GM06990 (cell line): ENCODE data around the gene NOS1.

Source experiments
- DNase-seq: peaks from one replicate; pipeline ENCODE4 v3.0.0-alpha.2; 2011; ENCODE audit not compliant: insufficient read length; ENCODE audit errors: extremely low read depth
- H3K27me3 ChIP-seq: replicated peaks from 2 replicates; pipeline ENCODE4 v1.6.0; 2011; ENCODE audit warnings: low read length; ENCODE audit not compliant: control insufficient read depth, insufficient read depth
- H3K36me3 ChIP-seq: 2 replicates; pipeline ENCODE4 v1.5.1; 2011; ENCODE audit warnings: low read length; ENCODE audit not compliant: control insufficient read depth, insufficient read depth
- H3K4me3 ChIP-seq: replicated peaks from 2 replicates; pipeline ENCODE4 v1.5.1; 2011; ENCODE audit warnings: low read depth, mild to moderate bottlenecking, control low read depth, low read length
- TF ChIP-seq, protein P1 (sequence below): IDR thresholded peaks from 2 replicates; pipeline ENCODE4 v1.5.1; 2011; ENCODE audit warnings: low read length, control low read depth, mild to moderate bottlenecking, inconsistent platforms; ENCODE audit not compliant: insufficient read depth, poor library complexity, severe bottlenecking

NOS1 gene

DNA sequence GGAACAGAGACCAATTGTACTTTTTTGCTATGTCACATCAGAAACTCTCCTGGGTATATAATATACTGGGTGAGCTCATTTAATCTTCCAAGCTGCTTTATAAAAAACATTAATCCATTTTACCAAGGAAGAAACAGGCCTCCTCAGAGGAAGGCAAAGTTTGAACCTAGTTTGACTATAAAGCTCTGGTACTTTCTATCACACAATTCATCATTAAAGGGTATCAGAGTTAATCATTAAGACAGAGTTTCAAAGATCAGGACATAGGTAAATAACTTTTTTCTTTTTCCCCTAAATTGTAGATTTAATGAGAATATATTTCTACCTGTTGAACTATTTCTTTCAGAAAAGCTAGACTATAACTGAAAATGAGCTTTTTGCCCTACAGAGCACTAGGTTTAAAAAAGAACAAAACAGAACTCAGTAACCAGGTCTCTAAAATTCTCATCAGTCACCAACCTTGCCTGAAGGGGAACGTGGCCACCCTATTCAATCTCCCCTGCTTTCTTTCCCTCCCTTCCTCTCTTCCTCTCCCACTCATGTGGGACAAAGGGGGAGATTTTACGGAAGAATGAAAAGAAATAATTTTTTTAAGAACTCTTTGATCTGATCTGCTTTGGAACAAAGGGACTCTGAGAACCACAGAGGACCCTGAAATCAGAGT lies 189.8 kb downstream of the NOS1 start:
- Histone ChIP-seq H3K36me3 (peaks cover 26% of the 10 kb centered on the region), H3K4me3 (no peak overlapping the region), H3K27me3 (no peaks in the 10 kb centered on the region)
- TF ChIP-seq, protein P1, sequence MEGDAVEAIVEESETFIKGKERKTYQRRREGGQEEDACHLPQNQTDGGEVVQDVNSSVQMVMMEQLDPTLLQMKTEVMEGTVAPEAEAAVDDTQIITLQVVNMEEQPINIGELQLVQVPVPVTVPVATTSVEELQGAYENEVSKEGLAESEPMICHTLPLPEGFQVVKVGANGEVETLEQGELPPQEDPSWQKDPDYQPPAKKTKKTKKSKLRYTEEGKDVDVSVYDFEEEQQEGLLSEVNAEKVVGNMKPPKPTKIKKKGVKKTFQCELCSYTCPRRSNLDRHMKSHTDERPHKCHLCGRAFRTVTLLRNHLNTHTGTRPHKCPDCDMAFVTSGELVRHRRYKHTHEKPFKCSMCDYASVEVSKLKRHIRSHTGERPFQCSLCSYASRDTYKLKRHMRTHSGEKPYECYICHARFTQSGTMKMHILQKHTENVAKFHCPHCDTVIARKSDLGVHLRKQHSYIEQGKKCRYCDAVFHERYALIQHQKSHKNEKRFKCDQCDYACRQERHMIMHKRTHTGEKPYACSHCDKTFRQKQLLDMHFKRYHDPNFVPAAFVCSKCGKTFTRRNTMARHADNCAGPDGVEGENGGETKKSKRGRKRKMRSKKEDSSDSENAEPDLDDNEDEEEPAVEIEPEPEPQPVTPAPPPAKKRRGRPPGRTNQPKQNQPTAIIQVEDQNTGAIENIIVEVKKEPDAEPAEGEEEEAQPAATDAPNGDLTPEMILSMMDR, result no peak
- DNase-seq, result no peak

DNA sequence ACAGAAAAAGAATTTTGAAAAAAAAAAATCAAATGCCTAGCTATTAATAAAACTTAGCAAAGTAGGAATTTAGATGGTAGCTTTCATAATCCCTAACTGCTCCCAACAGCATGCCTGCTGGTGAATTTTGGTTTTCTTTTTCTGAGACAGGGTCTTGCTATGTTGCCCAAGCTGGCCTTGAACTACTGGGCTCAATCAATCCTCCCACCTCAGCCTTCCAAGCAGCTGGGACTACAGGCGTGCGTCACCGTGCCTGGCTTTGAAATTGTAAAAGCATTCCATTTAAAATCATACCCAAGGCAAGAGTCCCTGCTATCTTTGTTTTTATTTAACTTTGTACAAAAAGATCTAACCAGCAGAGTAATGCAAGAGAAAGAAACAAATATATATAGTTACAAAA lies 191.9 kb downstream of the NOS1 start:
- DNase-seq, result no peak
- H3K36me3 ChIP-seq, result peaks cover 24% of the 10 kb centered on the region
- TF ChIP-seq, protein P1, result no peak
- no peaks in the 10 kb centered on the region for H3K27me3 ChIP-seq
- H3K4me3 ChIP-seq, result no peak overlapping the region

DNA sequence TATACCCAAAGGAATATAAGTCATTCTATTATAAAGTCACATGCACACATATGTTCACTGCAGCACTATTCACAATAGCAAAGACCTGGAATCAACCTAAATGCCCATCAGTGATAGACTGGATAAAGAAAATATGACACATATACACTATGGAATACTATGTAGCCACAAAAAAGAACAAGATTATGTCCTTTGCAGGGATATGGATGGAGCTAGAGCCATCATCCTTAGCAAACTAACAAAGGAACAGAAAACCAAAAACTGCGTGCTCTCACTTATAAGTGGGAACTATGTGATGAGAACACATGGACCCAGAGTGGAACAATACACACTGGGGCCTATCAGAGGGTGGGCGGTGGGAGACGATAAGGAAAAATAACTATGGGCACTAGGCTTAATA lies 192.4 kb downstream of the NOS1 start:
- peaks cover 21% of the 10 kb centered on the region for H3K36me3 ChIP-seq
- TF ChIP-seq, protein P1, result no peak
- no peaks in the 10 kb centered on the region for H3K27me3 ChIP-seq
- no peak for DNase-seq
- no peak overlapping the region for H3K4me3 ChIP-seq

DNA sequence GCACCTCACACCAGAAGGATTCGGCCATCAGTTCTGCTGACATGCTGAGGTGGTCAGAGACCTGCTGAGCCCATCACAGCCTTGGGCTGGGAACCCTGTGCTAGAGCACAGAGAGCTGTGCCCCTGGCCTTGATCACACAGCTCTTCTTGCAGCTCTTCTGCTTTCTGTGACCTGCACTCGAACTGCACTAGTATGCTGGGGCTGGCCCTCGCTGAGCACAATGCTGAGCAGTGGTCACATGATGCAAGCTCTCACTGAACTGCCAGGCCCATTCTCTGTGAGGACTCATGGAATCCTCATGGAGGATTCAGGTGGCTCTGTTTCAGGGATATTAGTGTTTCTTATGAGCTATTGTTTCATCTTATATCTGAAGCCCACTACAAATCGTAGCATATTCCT lies 193.7 kb downstream of the NOS1 start:
- peaks cover 18% of the 10 kb centered on the region for H3K36me3 ChIP-seq
- TF ChIP-seq, protein P1, result no peak
- no peaks in the 10 kb centered on the region for H3K27me3 ChIP-seq
- no peak for DNase-seq
- H3K4me3 ChIP-seq, result no peak overlapping the region

DNA sequence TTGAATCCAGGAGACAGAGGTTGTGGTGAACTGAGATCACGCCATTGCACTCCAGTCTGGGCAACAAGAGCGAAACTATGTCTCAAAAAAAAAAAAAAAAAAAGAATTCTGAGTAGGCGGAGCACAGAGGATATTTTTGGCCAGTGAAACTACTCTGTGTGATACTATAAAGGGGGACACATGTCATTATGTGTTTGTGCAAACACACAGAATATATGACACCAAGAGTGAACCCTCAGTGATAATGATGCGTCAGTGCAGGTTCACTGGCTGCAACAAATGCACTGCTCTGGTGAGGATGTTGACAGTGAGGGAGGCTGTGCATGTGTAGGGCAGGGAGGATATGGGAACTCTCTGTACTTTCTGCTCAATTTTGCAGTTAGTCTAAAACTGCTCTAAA lies 195.3 kb downstream of the NOS1 start:
- DNase-seq, result no peak
- TF ChIP-seq, protein P1, result no peak
- peaks cover 19% of the 10 kb centered on the region for H3K36me3 ChIP-seq
- no peaks in the 10 kb centered on the region for H3K27me3 ChIP-seq
- H3K4me3 ChIP-seq, result no peak overlapping the region

DNA sequence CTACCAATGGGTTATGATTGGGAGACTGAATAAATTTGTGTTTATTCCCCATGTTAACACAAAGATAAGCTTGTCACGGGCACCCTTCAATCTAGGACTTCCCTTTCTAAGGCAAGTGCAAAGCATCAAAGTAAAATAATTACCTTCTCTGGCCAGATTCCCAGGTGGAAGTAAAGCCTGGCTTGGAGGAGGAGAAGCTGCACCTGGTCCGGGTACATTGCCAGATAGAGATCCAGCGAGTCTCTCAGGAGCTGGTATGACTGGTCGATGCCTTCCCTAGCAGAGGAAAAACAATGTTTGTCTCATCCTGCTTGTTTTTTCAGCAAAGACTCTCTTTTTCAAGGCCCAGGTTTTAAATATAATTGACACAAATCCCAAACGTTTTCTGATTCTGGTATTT lies 196.1 kb downstream of the NOS1 start:
- Histone ChIP-seq H3K4me3 (no peak overlapping the region), H3K27me3 (no peaks in the 10 kb centered on the region), H3K36me3 (peaks cover 17% of the 10 kb centered on the region)
- TF ChIP-seq, protein P1, result no peak
- no peak for DNase-seq
